Stimulated activated naive CD8-positive, alpha-beta T cell treated with anti-CD3 and anti-CD28 coated beads, Interleukin-15, amount 100 ng/mL, for 72 hours (primary cell): Measurements from ENCODE around the gene HSF2BP.
"Not testable (repeated sequence)": the region's sequence is repeated elsewhere in the genome, so short reads cannot be mapped to it uniquely, and the experiment has no call there.

Source experiments
- ATAC-seq: fragments of 150-1000 bp; cut with Tn5 transposase; 2 replicates; pipeline ENCODE4 v1.10.0; 2021; ENCODE audit warnings: mild to moderate bottlenecking, moderate library complexity
- DNase-seq, 2 donors: peaks; one replicate each; pipeline ENCODE4 v3.0.0; 2021 to 2022
- H3K27ac Mint-ChIP-seq, 2 donors: one replicate each; pipeline ENCODE4 v1.8.0; 2022; ENCODE audit warnings: mild to moderate bottlenecking in 2 of 2, mixed read lengths in 2 of 2, moderate library complexity in 2 of 2
- H3K27me3 Mint-ChIP-seq: one replicate; pipeline ENCODE4 v1.8.0; 2022; ENCODE audit warnings: mixed read lengths
- H3K4me1 Mint-ChIP-seq: one replicate; pipeline ENCODE4 v1.8.0; 2022; ENCODE audit warnings: mild to moderate bottlenecking, mixed read lengths
- H3K4me3 Mint-ChIP-seq, 2 donors: one replicate each; pipeline ENCODE4 v1.8.0; 2022; ENCODE audit warnings: mild to moderate bottlenecking in 2 of 2, mixed read lengths in 2 of 2, moderate library complexity in 1 of 2
- H3K9me3 Mint-ChIP-seq, 2 donors: one replicate each; pipeline ENCODE4 v1.8.0; 2022; ENCODE audit warnings: mixed read lengths in 2 of 2

The HSF2BP gene

DNA sequence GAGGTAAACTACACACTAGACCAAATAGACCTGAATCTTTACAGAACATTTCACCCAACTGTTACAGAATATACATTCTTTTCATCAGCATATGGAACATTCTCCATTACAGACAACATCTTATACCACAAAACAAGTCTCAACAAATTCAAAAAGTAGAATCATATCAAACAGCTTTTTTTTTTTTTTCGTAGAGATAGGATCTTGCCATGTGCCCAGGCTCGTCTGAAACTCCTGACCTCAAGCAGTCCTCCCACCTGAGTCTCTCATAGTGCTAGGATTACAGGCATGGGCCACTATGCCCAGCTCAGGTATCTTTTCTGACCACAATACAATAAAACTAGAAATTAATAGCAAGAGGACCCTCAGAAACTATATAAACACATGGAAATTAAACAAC is 36.5 kb downstream of the HSF2BP start:
- Mint-ChIP-seq H3K27me3 (no peaks in the 10 kb centered on the region), H3K4me3 (no peak overlapping the region), H3K9me3 (peaks cover 0 to 5% of the 10 kb centered on the region in 2 donors), H3K4me1 (no peaks in the 10 kb centered on the region), H3K27ac (no peak overlapping the region)
- no peak for DNase-seq
- no peak for ATAC-seq

DNA sequence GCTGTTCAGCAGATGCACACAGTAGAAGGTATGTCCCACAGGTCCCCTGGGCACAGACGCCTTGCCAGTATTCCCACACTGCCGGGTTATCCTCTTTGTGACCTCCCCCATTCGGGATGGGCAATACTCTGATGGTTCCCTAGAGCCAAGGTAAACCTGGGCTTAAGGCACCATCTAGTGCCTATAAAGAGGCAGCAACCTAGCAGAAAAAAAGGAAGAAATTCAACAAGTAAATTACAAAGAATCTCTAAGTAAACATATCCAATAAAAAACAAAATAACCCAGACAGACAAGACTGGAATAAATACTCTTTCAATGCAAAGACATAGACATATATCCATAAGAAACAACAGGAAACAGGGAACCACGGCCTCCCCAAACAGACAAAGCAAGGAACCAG is 39.4 kb downstream of the HSF2BP start:
- DNase-seq (no peak), ATAC-seq (no peak)
- Mint-ChIP-seq H3K4me1 (no peaks in the 10 kb centered on the region), H3K4me3 (no peak overlapping the region), H3K27ac (no peak overlapping the region), H3K27me3 (no peaks in the 10 kb centered on the region), H3K9me3 (peaks cover 0 to 5% of the 10 kb centered on the region in 2 donors)

DNA sequence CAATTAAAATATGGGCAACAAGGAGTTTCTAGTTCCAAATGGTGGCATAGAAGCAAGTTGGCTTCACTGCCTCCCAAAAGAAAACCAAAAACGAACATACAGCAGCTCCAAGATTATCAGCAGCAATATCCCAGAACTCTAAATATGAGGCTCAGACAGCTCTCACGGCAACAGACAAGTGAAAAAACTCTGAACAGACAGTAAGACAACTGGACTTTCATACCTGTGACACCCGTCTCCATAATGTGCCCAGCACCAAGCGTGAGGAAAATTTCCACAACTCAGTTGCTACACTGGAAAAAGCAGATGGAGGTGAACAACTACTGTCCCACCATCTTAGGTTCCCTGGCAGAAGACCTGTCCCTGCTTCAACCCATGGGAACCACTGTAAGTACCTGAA is 39.9 kb downstream of the HSF2BP start:
- Mint-ChIP-seq H3K4me1 (no peaks in the 10 kb centered on the region), H3K4me3 (no peak overlapping the region), H3K27me3 (no peaks in the 10 kb centered on the region), H3K27ac (no peak overlapping the region), H3K9me3 (peaks cover 0 to 5% of the 10 kb centered on the region in 2 donors)
- DNase-seq (no peak), ATAC-seq (no peak)

DNA sequence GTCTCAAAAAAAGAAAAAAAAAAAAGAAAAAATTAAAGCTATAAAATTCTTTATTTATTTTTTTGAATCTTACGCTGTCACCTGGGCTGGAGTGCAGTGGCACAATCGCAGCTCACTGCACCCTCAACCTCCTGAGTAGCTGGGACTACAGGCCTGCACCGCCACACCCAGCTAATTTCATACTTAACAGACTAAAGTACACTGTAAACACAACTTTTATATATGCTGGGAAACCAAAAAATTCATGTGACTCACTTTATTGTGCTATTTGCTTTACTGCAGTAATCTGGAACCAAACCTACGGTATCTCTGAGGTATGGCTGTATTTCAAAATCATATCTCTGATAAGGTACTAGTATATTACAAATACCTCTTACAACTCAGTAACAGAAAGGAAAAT is 40.3 kb downstream of the HSF2BP start:
- peaks cover 2% of the 10 kb centered on the region for H3K4me1 Mint-ChIP-seq
- no peaks in the 10 kb centered on the region for H3K27me3 Mint-ChIP-seq
- H3K9me3 Mint-ChIP-seq, result peaks cover 0 to 5% of the 10 kb centered on the region in 2 donors
- DNase-seq (no peak), ATAC-seq (no peak)
- no peak overlapping the region for H3K27ac Mint-ChIP-seq
- H3K4me3 Mint-ChIP-seq, result no peak overlapping the region

DNA sequence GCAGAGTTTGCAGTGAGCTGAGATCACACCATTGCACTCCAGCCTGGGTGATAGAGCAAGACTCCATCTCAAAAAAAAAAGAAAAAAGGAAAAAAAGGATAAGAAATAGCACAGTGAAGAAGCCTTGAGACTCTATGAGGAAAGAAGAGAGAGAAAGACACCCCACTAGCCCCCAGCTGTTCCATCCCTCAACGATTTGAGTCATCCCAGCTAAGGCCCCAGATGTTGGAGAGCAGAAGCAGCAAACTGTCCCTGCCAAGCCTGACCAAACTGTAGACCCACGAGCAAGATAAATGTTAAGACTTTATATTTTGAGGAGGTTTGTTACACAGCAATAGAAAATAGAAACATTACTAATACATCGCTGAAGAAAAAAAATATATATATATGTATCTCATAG is 42.4 kb downstream of the HSF2BP start:
- Mint-ChIP-seq H3K4me1 (peaks cover 13% of the 10 kb centered on the region), H3K27ac (peak overlapping the region; percentile 13 to 76)
- ATAC-seq, H3K27me3 Mint-ChIP-seq, DNase-seq, H3K4me3 Mint-ChIP-seq, H3K9me3 Mint-ChIP-seq: not testable (repeated sequence)

DNA sequence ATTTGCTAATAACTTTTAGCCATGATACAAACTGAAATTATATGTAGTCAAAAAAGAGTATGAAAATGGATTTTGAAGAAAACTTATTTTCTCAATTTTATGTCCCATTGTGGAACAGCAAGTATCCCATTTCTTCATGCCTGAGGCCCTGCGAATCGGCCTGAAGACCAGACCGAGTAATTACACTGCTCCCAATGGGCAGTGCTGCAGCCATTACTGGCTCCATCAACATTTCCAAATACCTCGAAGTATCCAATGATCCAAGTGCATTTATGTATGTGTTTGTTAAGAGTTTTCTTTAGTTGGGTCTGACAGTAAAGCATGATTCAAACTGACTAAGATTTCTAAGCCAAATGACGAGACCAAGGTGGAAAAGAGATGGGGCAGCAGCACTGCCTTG is 44.4 kb downstream of the HSF2BP start:
- Mint-ChIP-seq H3K4me1 (peaks cover 13% of the 10 kb centered on the region), H3K9me3 (no peaks in the 10 kb centered on the region), H3K4me3 (no peak overlapping the region), H3K27me3 (no peaks in the 10 kb centered on the region), H3K27ac (no peak overlapping the region)
- ATAC-seq, result no peak
- DNase-seq, result no peak

DNA sequence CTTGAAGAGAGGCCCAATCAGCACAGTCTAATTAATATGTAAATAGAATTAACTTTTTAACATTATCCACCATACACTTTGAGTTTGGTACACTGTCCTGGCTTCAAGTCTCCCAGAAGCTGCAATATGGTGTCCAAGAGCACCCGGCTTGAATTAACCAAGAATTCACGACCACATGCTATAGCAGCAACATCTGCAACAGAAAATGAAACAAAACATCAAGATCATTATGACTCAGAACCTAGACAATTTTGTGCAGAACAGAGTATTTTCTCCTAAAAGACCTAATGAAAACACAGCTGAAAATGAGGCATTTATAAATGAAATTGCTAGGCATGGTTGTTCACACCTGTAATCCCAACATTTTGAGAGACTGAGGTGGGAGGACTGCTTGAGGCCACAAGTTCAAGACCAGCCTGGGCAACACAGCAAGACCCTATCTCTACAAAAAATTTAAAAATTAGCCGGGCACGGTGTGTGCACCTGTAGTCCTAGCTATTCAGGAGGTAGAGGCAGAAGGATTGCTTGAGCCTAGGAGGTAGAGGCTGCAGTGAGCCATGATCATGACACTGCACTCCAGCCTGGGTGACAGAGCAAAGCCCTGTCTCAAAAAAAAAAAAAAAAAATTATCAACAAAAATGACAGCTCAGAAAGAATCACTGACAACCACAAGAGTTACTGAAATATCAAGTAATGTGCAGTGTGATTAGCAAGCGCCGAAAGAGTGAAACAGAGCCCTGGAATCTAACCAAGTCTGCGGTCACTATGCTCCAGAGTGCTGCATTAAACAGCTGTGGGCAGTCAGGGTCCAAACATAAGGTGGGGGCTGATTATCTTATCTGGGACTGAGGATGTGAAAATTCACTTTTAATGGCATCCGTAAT is 45.3 kb downstream of the HSF2BP start:
- Mint-ChIP-seq H3K27me3 (no peaks in the 10 kb centered on the region), H3K4me1 (peaks cover 13% of the 10 kb centered on the region), H3K9me3 (no peaks in the 10 kb centered on the region)

DNA sequence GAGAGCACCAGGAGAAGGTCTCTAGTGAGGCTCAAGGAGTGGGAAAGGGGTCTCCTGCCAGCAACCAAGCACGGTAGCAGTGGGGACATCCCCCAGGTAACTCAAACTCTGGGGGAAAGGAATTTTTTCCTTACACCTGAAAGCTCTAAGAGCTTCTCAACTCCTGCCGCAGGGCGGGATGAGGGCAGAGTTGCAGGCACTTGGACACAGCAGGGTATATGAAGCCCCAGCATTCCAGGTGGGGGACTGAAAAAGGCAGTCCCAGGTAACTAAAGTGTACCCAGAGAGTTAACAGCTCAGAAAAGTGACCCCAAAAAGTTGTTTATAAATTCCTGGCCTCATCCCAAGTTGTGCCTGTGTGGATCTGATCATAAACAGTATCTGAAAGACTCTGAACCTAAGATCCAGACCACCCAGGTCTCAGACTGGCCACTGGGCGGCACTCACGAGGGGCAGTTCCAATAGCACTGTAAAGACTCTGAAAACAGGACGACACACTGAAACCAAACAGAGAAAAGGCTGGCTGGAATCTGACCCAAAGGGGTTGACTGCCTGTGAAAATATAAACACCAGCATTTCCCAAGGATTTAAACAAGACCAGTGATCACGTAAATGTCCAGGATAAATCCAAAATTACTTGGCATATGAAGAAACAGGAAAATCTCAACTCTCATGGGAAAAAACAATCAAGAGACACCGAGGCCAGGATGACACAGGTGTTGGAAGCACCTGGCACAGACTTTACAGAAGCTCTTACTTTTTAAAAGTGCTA is 47.5 kb downstream of the HSF2BP start:
- H3K4me1 Mint-ChIP-seq, result peaks cover 13% of the 10 kb centered on the region
- H3K9me3 Mint-ChIP-seq, result no peaks in the 10 kb centered on the region
- H3K4me3 Mint-ChIP-seq, result no peak overlapping the region
- H3K27me3 Mint-ChIP-seq, result no peaks in the 10 kb centered on the region
- DNase-seq (no peak), ATAC-seq (peak; percentile 56)
- H3K27ac Mint-ChIP-seq, result no peak overlapping the region

More for the DNA sequence above, 45.3 kb downstream of the HSF2BP start:
- DNase-seq (no peak), ATAC-seq (peak; percentile 64)
- H3K4me3 Mint-ChIP-seq, result no peak overlapping the region
- no peak overlapping the region for H3K27ac Mint-ChIP-seq

DNA sequence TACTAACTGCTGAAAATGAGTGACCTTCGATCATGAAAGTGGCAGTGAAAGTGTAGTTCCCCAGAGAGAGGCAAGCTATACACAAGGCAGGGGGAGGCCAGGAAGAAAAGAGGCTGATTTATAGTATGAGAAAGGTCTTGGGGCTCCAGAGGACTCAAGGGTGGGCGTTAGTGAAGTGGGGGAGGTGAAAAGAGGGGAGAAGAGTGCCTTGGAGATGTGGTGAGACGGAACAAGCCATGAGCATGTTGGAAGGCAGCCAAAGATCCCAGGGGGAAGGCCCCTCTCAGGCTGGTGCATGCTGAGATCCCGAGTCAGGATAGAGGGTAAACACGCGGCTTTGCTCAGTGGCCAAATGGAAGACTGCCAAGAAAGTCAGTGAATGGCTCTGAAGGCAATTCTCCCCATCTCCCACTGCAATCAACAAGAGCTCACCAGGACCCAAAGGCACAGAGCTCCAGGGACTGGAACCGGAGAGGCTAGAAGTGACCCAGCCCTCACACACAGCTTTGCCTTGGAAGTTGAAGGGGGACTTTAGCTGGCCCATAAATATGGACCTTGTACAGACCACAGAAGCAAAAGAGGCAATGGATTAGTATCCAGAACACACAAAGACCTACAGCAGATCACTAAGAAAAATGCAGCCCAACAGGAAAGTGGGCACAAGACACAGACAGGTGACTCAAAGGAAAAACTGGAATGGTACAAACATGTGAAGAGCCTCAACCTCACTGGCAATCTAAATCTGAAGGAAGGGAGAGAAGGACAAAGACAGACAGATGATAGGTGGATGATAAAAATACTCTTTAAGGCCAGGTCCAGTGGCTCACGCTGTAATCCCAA is 49.6 kb downstream of the HSF2BP start:
- peaks cover 13% of the 10 kb centered on the region for H3K4me1 Mint-ChIP-seq
- no peaks in the 10 kb centered on the region for H3K9me3 Mint-ChIP-seq
- no peak for DNase-seq
- peak overlapping the region in 1 of 2 donors; percentile 54 for H3K27ac Mint-ChIP-seq
- H3K4me3 Mint-ChIP-seq, result no peak overlapping the region
- no peak for ATAC-seq
- H3K27me3 Mint-ChIP-seq, result no peaks in the 10 kb centered on the region

DNA sequence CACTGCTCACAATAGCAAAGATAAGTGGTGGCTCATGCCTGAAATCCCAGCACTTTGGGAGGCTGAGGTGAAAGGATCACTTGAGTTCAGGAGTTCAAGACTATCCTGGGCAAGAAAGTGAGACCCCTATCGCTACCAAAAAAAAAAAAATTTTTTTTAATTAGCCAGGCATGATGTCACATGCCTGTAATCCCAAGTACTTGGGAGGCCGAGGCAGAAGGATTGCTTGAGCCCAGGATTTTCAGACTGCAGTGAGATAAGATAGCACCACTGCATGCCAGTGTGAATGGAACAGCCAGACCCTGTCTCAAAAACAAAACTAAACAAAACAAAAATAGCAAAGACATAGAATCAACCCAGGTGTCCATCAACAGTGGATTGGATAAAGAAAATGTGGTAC is 50.6 kb downstream of the HSF2BP start:
- H3K27me3 Mint-ChIP-seq, result no peaks in the 10 kb centered on the region
- ATAC-seq (no peak), DNase-seq (no peak)
- no peaks in the 10 kb centered on the region for H3K9me3 Mint-ChIP-seq
- peaks cover 8% of the 10 kb centered on the region for H3K4me1 Mint-ChIP-seq
- H3K27ac Mint-ChIP-seq, result no peak overlapping the region
- no peak overlapping the region for H3K4me3 Mint-ChIP-seq

DNA sequence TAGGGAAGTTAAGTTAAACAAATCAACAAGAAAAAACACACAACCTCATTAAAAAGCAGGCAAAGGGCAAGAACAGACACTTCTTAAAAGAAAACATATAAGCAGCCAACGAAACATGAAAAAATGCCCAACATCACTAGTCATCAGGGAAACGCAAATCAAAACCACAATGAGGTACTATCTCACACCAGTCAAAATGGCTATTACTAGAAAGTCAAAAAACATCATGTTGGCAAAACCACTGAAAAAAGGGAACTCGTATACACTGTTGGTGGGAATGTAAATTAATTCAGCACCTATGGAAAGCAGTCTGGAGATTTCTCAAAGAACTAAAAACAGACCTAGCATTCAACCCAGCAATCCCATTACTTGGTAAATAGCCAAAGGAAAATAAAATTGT is 51.1 kb downstream of the HSF2BP start:
- ATAC-seq, result no peak
- no peak overlapping the region for H3K4me3 Mint-ChIP-seq

DNA sequence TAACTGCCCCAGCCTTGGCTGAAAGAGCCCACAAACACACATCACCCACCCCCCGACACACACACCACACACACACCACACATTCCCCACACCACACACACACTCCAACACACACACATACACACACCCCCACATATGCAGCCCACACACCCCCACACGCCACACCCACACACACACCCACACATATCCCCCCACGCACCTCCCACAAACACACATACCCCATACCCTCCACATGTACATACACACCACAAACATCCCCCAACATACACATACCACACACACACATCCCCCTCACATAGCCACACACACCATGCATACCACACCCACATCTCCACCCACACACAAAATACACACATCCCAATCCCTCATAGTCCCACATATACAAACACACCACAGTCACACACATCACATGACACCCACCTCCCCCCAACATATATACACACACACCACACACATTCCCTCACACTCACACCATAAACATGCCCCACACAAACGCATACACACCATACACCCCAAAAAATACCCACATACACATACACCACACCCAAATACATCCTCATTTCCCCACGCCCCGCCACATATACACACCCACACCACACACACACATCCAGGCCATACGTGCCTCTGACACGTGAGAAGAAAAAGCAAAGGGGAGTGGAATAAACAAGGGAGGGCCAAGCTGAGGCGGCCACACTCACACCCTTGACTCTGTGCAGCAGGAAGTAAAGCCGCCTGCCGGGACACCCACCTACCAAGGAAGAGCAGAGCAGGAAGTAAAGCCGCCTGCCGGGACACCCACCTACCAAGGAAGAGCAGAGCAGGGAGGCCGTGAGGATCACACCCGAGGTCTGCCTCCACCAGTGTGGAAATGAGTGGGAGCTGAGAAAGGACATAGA is 53.7 kb downstream of the HSF2BP start:
- H3K9me3 Mint-ChIP-seq, result no peaks in the 10 kb centered on the region
- H3K27me3 Mint-ChIP-seq, result no peaks in the 10 kb centered on the region
- no peak overlapping the region for H3K27ac Mint-ChIP-seq
- DNase-seq (no peak), ATAC-seq (no peak)
- no peak overlapping the region for H3K4me3 Mint-ChIP-seq
- H3K4me1 Mint-ChIP-seq, result no peaks in the 10 kb centered on the region

More for the DNA sequence above, 51.1 kb downstream of the HSF2BP start:
- no peak for DNase-seq
- Mint-ChIP-seq H3K4me1 (peaks cover 4% of the 10 kb centered on the region), H3K9me3 (no peaks in the 10 kb centered on the region), H3K27me3 (no peaks in the 10 kb centered on the region), H3K27ac (no peak overlapping the region)

DNA sequence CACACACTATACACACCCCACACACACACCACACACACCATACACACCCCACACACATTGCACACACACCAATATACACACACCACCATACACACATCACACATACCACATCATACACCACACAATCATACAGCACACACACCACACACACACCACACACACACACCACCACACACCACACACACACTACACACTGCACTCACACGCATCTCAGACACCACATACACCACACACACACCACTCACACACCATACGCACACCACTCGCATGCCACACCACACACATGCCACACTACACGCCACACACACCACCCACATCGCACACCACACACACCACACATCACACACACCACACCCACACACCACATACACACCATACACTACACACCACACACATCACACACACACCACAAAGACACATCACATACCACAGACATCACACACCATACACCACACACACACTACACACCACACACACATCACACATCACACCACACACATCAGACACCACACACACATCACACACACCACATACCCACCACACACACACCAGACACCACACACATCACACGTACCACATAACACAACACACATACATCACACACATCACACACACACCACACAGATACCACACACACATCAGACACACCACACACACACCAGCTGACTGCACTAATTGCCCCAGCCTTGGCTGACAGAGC is 54.6 kb downstream of the HSF2BP start:
- Mint-ChIP-seq H3K4me1 (no peaks in the 10 kb centered on the region), H3K27ac (no peak overlapping the region), H3K9me3 (no peaks in the 10 kb centered on the region), H3K4me3 (no peak overlapping the region), H3K27me3 (no peaks in the 10 kb centered on the region)
- ATAC-seq (no peak), DNase-seq (no peak)
